Fibroblast of lung (primary cell): Measurements from ENCODE around the gene MSI2. TPM values are rescaled to one million over a fixed set of nuclear protein-coding genes. Genes with fewer than 3 reads are reported as not detected.

Experiments
- DNase-seq, 2 donors: peaks; one replicate each; pipeline versions ENCODE4 v3.0.0 to v3.0.0-alpha.2; 2010; ENCODE audit warnings: low read depth in 2 of 2
- H2AFZ ChIP-seq: 2 replicates; pipeline ENCODE4 v1.5.1; 2012; ENCODE audit warnings: low read length, control low read depth, inconsistent platforms
- H3K27ac ChIP-seq: 2 replicates; pipeline ENCODE4 v1.5.1; 2011; ENCODE audit warnings: low read length, control low read depth; ENCODE audit not compliant: insufficient read depth
- H3K27me3 ChIP-seq: 2 replicates; pipeline ENCODE4 v1.5.1; 2011; ENCODE audit warnings: mild to moderate bottlenecking, low read length; ENCODE audit not compliant: control insufficient read depth, insufficient read depth
- H3K36me3 ChIP-seq: 2 replicates; pipeline ENCODE4 v1.5.1; 2011; ENCODE audit warnings: low read length; ENCODE audit not compliant: control insufficient read depth, insufficient read depth
- H3K4me1 ChIP-seq: 2 replicates; pipeline ENCODE4 v1.5.1; 2011; ENCODE audit warnings: low read length; ENCODE audit not compliant: control insufficient read depth, insufficient read depth; ENCODE audit errors: extremely low read depth
- H3K4me2 ChIP-seq: 2 replicates; pipeline ENCODE4 v1.5.1; 2011; ENCODE audit warnings: low read length, control low read depth; ENCODE audit not compliant: insufficient read depth; ENCODE audit errors: extremely low read depth
- H3K4me3 ChIP-seq, 4 experiments: fragments of 200-600 bp in 1 of 4; sonication (generic) in 1 of 4; replicated peaks in 1 of 4; 2 replicates each; pipeline ENCODE4 v1.5.1; 2011 to 2016; ENCODE audit warnings: low read length in 4 of 4, low read depth in 3 of 4, mild to moderate bottlenecking in 3 of 4, control low read depth in 2 of 4, inconsistent platforms in 1 of 4, mixed read lengths in 1 of 4; ENCODE audit not compliant: insufficient read depth in 1 of 4; ENCODE audit errors: control extremely low read depth in 1 of 4
- H3K79me2 ChIP-seq: 2 replicates; pipeline ENCODE4 v1.5.1; 2012; ENCODE audit warnings: mild to moderate bottlenecking, low read length, inconsistent platforms; ENCODE audit not compliant: control insufficient read depth, insufficient read depth
- H3K9ac ChIP-seq: 2 replicates; pipeline ENCODE4 v1.5.1; 2011; ENCODE audit warnings: mild to moderate bottlenecking, low read length, control low read depth; ENCODE audit not compliant: insufficient read depth
- H3K9me3 ChIP-seq: 2 replicates; pipeline ENCODE4 v1.5.1; 2012; ENCODE audit warnings: low read depth, low read length; ENCODE audit not compliant: control insufficient read depth, insufficient read depth
- H4K20me1 ChIP-seq: 2 replicates; pipeline ENCODE4 v1.5.1; 2011; ENCODE audit warnings: low read length; ENCODE audit not compliant: control insufficient read depth, insufficient read depth; ENCODE audit errors: extremely low read depth
- EZH2 ChIP-seq: IDR thresholded peaks from 2 replicates; pipeline ENCODE4 v1.5.1; 2012; ENCODE audit warnings: low read length, control low read depth, mild to moderate bottlenecking; ENCODE audit errors: missing control alignments
- polyA plus RNA-seq, 2 donors: library from polyadenylated mRNA; depleted of rRNA in 1 of 2; stranded (reverse) in 1 of 2; unstranded in 1 of 2; fragments of >200 nt; gene quantifications; 2 replicates each; pipeline ENCODE4 v1.2.1, GENCODE V29; 2011 to 2012; ENCODE audit warnings: missing spikeins in 1 of 2
- total RNA-seq: library from RNA; depleted of rRNA; stranded (reverse); fragments of >200 nt; gene quantifications from 2 replicates; pipeline ENCODE4 v1.2.1, GENCODE V29; 2014
- TF ChIP-seq, protein P1 (sequence below), 2 donors: IDR thresholded peaks in 1 of 2; conservative IDR thresholded peaks in 1 of 2; 1 replicate in 1 of 2; 2 replicates in 1 of 2; pipeline ENCODE4 v1.5.1; 2011 to 2012; ENCODE audit warnings: low read length in 2 of 2, control low read depth in 1 of 2, inconsistent platforms in 1 of 2, low read depth in 1 of 2, mild to moderate bottlenecking in 1 of 2

MSI2 gene
- total and polyA plus RNA-seq, 2 donors (not counting 1 experiment from before 2014, with no cell fraction given): 6.8 to 14.2 TPM

DNA sequence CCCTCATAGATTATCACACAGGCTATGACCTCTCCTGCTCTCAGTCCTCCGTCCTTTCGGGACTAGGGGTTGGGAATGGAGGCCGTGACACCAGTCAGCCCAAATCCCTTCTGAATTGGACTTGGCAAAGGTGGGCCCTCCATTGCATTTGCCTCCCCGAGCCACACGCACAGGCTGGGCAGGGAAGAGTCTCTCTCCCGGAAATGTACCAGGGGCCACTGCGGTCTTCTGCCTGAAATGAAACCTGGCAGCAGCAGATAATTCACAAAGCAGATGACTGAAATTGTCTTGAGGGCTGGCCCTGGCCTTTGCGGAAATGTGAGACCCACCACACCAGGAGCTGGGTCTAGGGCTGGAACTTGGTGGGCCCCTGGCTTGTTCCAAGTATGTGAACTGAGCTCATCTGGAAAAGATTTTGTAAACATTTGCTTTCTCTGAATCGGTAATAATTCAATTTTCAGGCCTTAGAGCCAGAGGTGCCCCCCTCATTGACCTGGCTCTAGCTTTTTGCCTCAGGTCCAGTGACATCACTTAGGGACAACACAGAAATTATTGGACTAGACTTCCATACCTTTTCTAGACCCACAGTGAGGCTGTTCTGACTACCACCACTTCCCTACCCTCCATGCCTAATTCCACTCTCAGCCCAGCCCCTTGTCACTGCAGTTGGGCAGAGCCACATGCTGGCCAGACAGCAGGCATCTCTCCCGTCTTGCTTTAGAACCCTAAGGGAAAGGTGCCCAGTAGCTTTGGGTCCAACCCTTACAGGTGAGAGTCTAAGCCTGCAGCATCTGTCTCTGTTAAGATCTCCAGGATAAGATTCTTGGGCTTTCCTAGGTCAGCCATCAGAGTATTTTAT is 413.6 kb downstream of the MSI2 start:
- no peaks in the 10 kb centered on the region for H3K9me3 ChIP-seq
- no peaks in the 10 kb centered on the region for H3K27me3 ChIP-seq
- no peak overlapping the region for H3K9ac ChIP-seq
- H4K20me1 ChIP-seq: no peaks in the 10 kb centered on the region
- H2AFZ ChIP-seq: no peak overlapping the region
- no peaks in the 10 kb centered on the region for H3K79me2 ChIP-seq
- DNase-seq: no peak
- no peaks in the 10 kb centered on the region for H3K36me3 ChIP-seq
- no peak overlapping the region for H3K4me2 ChIP-seq
- no peak for TF ChIP-seq EZH2
- TF ChIP-seq, protein P1, sequence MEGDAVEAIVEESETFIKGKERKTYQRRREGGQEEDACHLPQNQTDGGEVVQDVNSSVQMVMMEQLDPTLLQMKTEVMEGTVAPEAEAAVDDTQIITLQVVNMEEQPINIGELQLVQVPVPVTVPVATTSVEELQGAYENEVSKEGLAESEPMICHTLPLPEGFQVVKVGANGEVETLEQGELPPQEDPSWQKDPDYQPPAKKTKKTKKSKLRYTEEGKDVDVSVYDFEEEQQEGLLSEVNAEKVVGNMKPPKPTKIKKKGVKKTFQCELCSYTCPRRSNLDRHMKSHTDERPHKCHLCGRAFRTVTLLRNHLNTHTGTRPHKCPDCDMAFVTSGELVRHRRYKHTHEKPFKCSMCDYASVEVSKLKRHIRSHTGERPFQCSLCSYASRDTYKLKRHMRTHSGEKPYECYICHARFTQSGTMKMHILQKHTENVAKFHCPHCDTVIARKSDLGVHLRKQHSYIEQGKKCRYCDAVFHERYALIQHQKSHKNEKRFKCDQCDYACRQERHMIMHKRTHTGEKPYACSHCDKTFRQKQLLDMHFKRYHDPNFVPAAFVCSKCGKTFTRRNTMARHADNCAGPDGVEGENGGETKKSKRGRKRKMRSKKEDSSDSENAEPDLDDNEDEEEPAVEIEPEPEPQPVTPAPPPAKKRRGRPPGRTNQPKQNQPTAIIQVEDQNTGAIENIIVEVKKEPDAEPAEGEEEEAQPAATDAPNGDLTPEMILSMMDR (conservative IDR thresholded peaks at IDR 0.05 in 1 of 2, IDR thresholded peaks at IDR 0.05 in 1 of 2; ENCODE audit: low read depth in 1 of 2, low read length in 2 of 2): no peak
- peaks cover 2% of the 10 kb centered on the region for H3K4me1 ChIP-seq
- no peak overlapping the region for H3K4me3 ChIP-seq
- no peak overlapping the region for H3K27ac ChIP-seq

- Histone ChIP-seq H3K4me2 (no peak overlapping the region), H3K4me3 (no peak overlapping the region), H3K27me3 (no peaks in the 10 kb centered on the region), H2AFZ (no peak overlapping the region), H3K9ac (no peak overlapping the region), H3K4me1 (peaks cover 2% of the 10 kb centered on the region), H4K20me1 (no peaks in the 10 kb centered on the region), H3K79me2 (no peaks in the 10 kb centered on the region), H3K36me3 (no peaks in the 10 kb centered on the region), H3K9me3 (no peaks in the 10 kb centered on the region), H3K27ac (no peak overlapping the region)
- no peak for DNase-seq
- no peak for TF ChIP-seq EZH2
- TF ChIP-seq, protein P1 (conservative IDR thresholded peaks at IDR 0.05 in 1 of 2, IDR thresholded peaks at IDR 0.05 in 1 of 2; ENCODE audit: low read depth in 1 of 2, low read length in 2 of 2): no peak
Measured at GRCh38 chr17:57670769-57671569, 414.6 kb downstream of the MSI2 start.
